ENCODE measurements around the gene SLC35F3. TPM values are rescaled to one million over a fixed set of nuclear protein-coding genes. Genes with fewer than 3 reads are reported as not detected.

SLC35F3 gene
- polyA plus RNA-seq, 1 of the 3 experiments (the other 2 are of a cell fraction), result 0.87 TPM

- ChIA-PET CTCF (no interaction called here), POLR2A (no interaction called here)
- Histone ChIP-seq H3K4me1 (ENCODE audit: control insufficient read depth in 1 of 2, insufficient read depth in 2 of 2, low read depth in 1 of 2, low read length in 1 of 2) (no peaks in the 10 kb centered on the region), H3K9ac (no peak overlapping the region), H3K4me2 (no peak overlapping the region), H3K36me3 (replicated peaks in 1 of 2; ENCODE audit: control insufficient read depth in 1 of 2, insufficient read depth in 2 of 2, low read length in 1 of 2) (no peaks in the 10 kb centered on the region), H3K9me3 (no peaks in the 10 kb centered on the region), H3K4me3 (ENCODE audit: low read depth in 2 of 2, low read length in 1 of 2) (no peak overlapping the region), H3K27me3 (ENCODE audit: insufficient read depth) (no peaks in the 10 kb centered on the region), H2AFZ (ENCODE audit: low read depth) (no peak overlapping the region), H3K27ac (ENCODE audit: low read depth in 2 of 2, low read length in 1 of 2) (no peak overlapping the region), H3K9me2 (no peaks in the 10 kb centered on the region), H3K79me2 (ENCODE audit: insufficient read depth) (no peaks in the 10 kb centered on the region), H4K20me1 (ENCODE audit: insufficient read depth) (no peaks in the 10 kb centered on the region), H3F3A (replicated peaks; ENCODE audit: insufficient read depth) (no peaks in the 10 kb centered on the region)
- no peak for TF ChIP-seq USF2 (IDR thresholded peaks at IDR 0.05; ENCODE audit: borderline replicate concordance, low read depth, low read length)
- TF ChIP-seq TEAD4 (IDR thresholded peaks at IDR 0.05; ENCODE audit: borderline replicate concordance, insufficient read depth), result no peak
- no peak for TF ChIP-seq GATA2 (CRISPR knock-in tag; IDR thresholded peaks at IDR 0.05)
- no peak for TF ChIP-seq RCOR1 (IDR thresholded peaks at IDR 0.05; ENCODE audit: low read length)
- no peak for TF ChIP-seq POLR2AphosphoS5 (IDR thresholded peaks at IDR 0.05; ENCODE audit: low read depth, low read length)
- TF ChIP-seq MEF2A (IDR thresholded peaks at IDR 0.05; ENCODE audit: borderline replicate concordance, low read depth), result no peak
- TF ChIP-seq EP300 (IDR thresholded peaks at IDR 0.05; ENCODE audit: borderline replicate concordance in 1 of 2, low read depth in 1 of 2, low read length in 1 of 2), result no peak
- TF ChIP-seq TCF12 (IDR thresholded peaks at IDR 0.05), result no peak
- no peak for TF ChIP-seq RXRA (IDR thresholded peaks at IDR 0.05; ENCODE audit: borderline replicate concordance, low read depth)
- TF ChIP-seq FOSL2 (IDR thresholded peaks at IDR 0.05; ENCODE audit: borderline replicate concordance, low read depth), result no peak
- TF ChIP-seq, protein P1, sequence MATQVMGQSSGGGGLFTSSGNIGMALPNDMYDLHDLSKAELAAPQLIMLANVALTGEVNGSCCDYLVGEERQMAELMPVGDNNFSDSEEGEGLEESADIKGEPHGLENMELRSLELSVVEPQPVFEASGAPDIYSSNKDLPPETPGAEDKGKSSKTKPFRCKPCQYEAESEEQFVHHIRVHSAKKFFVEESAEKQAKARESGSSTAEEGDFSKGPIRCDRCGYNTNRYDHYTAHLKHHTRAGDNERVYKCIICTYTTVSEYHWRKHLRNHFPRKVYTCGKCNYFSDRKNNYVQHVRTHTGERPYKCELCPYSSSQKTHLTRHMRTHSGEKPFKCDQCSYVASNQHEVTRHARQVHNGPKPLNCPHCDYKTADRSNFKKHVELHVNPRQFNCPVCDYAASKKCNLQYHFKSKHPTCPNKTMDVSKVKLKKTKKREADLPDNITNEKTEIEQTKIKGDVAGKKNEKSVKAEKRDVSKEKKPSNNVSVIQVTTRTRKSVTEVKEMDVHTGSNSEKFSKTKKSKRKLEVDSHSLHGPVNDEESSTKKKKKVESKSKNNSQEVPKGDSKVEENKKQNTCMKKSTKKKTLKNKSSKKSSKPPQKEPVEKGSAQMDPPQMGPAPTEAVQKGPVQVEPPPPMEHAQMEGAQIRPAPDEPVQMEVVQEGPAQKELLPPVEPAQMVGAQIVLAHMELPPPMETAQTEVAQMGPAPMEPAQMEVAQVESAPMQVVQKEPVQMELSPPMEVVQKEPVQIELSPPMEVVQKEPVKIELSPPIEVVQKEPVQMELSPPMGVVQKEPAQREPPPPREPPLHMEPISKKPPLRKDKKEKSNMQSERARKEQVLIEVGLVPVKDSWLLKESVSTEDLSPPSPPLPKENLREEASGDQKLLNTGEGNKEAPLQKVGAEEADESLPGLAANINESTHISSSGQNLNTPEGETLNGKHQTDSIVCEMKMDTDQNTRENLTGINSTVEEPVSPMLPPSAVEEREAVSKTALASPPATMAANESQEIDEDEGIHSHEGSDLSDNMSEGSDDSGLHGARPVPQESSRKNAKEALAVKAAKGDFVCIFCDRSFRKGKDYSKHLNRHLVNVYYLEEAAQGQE (IDR thresholded peaks at IDR 0.05; ENCODE audit: low read depth, low read length), result no peak
- no peak for TF ChIP-seq CHD2 (IDR thresholded peaks at IDR 0.05; ENCODE audit: low read length, partially characterized antibody)
- TF ChIP-seq NFIC (IDR thresholded peaks at IDR 0.05; ENCODE audit: borderline replicate concordance), result no peak
- 27% methylated on average over 5 of the region's 5 CpGs for WGBS (ENCODE audit: low lambda C conversion rate)
- DNase-seq, result no peak
Observed at GRCh38 chr1:233939451-233939850, 35.0 kb downstream of the SLC35F3 start.

DNA sequence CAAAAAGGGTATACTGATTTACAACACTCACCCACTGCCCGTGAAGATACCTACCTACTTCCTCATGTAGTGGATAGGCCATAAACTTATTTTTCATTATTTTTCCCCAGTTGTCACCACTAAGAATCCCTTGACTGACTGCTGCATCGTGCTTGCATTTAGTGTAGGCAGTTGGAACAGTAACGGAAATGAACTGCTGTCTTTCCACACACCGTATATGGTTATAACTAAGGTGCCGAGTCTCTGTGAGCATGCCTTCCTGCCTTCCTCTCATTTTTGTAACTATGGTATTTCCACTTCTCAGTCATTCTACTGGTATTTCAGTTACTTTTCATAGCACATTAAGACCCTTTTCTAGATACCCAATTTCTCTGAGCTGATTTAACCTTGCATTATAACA is 36.4 kb downstream of the SLC35F3 start:
- Histone ChIP-seq H3K4me3 (ENCODE audit: low read depth in 2 of 2, low read length in 1 of 2) (no peak overlapping the region), H3K27me3 (ENCODE audit: insufficient read depth) (no peaks in the 10 kb centered on the region), H3K9ac (no peak overlapping the region), H3K9me3 (no peaks in the 10 kb centered on the region), H3K79me2 (ENCODE audit: insufficient read depth) (no peaks in the 10 kb centered on the region), H3K9me2 (no peaks in the 10 kb centered on the region), H3K4me2 (no peak overlapping the region), H3F3A (replicated peaks; ENCODE audit: insufficient read depth) (no peaks in the 10 kb centered on the region), H4K20me1 (ENCODE audit: insufficient read depth) (no peaks in the 10 kb centered on the region), H3K27ac (ENCODE audit: low read depth in 2 of 2, low read length in 1 of 2) (no peak overlapping the region), H3K4me1 (ENCODE audit: control insufficient read depth in 1 of 2, insufficient read depth in 2 of 2, low read depth in 1 of 2, low read length in 1 of 2) (no peaks in the 10 kb centered on the region; a peak in 1 of 4 replicates), H2AFZ (ENCODE audit: low read depth) (no peak overlapping the region), H3K36me3 (replicated peaks in 1 of 2; ENCODE audit: control insufficient read depth in 1 of 2, insufficient read depth in 2 of 2, low read length in 1 of 2) (no peaks in the 10 kb centered on the region)
- CTCF ChIA-PET, result no interaction called here
- WGBS (ENCODE audit: low lambda C conversion rate), result 55% methylated on average over 5 of the region's 5 CpGs
- POLR2A ChIA-PET, result no interaction called here
- no peak for DNase-seq
- TF ChIP-seq RFX5 (IDR thresholded peaks at IDR 0.05; ENCODE audit: low read length), result no peak
- TF ChIP-seq RCOR1 (IDR thresholded peaks at IDR 0.05; ENCODE audit: low read length), result no peak
- TF ChIP-seq, protein P1 (IDR thresholded peaks at IDR 0.05; ENCODE audit: low read depth, low read length), result no peak
- TF ChIP-seq NRF1 (IDR thresholded peaks at IDR 0.05; ENCODE audit: low read depth, low read length), result no peak
- no peak for TF ChIP-seq USF2 (IDR thresholded peaks at IDR 0.05; ENCODE audit: borderline replicate concordance, low read depth, low read length)
- TF ChIP-seq SMC3 (IDR thresholded peaks at IDR 0.05; ENCODE audit: low read depth, low read length), result no peak
- TF ChIP-seq GABPA (IDR thresholded peaks at IDR 0.05; ENCODE audit: low read depth), result no peak

All from SK-N-SH (cell line).